ENCODE data around the gene MAPK1. TPM values are rescaled to one million over a fixed set of nuclear protein-coding genes. Genes with fewer than 3 reads are reported as not detected.
"Not testable (repeated sequence)": the region's sequence is repeated elsewhere in the genome, so short reads cannot be mapped to it uniquely, and the experiment has no call there.

The MAPK1 gene
- total and polyA plus RNA-seq, 2 donors (not counting 1 experiment from before 2014, with no cell fraction given): 53.8 to 133 TPM

GRCh38 chr22:21823740-21824444, 43.6 kb downstream of the MAPK1 start:
- Histone ChIP-seq H3K27me3 (ENCODE audit: control insufficient read depth, insufficient read depth, low read length) (no peaks in the 10 kb centered on the region), H3K36me3 (ENCODE audit: control insufficient read depth, insufficient read depth, low read length) (no peaks in the 10 kb centered on the region), H2AFZ (ENCODE audit: low read length) (no peak overlapping the region), H4K20me1 (ENCODE audit: control insufficient read depth, extremely low read depth, insufficient read depth, low read length) (peaks cover 3% of the 10 kb centered on the region), H3K79me2 (ENCODE audit: control insufficient read depth, insufficient read depth, low read length) (peaks cover 94% of the 10 kb centered on the region), H3K4me2 (ENCODE audit: extremely low read depth, insufficient read depth, low read length) (no peak overlapping the region), H3K9me3 (ENCODE audit: control insufficient read depth, insufficient read depth, low read depth, low read length) (no peaks in the 10 kb centered on the region), H3K4me3 (replicated peaks in 1 of 4; ENCODE audit: control extremely low read depth in 1 of 4, insufficient read depth in 1 of 4, low read depth in 3 of 4, low read length in 4 of 4) (no peak overlapping the region), H3K4me1 (ENCODE audit: control insufficient read depth, extremely low read depth, insufficient read depth, low read length) (peaks cover 4% of the 10 kb centered on the region), H3K9ac (ENCODE audit: insufficient read depth, low read length) (no peak overlapping the region), H3K27ac (ENCODE audit: insufficient read depth, low read length) (peak overlapping the region; percentile 9)
- peak in 1 of 2 donors; percentile 56 for DNase-seq (ENCODE audit: low read depth in 2 of 2)
- TF ChIP-seq EZH2 (IDR thresholded peaks at IDR 0.05; ENCODE audit: low read length, missing control alignments): no peak
- TF ChIP-seq, protein P1, sequence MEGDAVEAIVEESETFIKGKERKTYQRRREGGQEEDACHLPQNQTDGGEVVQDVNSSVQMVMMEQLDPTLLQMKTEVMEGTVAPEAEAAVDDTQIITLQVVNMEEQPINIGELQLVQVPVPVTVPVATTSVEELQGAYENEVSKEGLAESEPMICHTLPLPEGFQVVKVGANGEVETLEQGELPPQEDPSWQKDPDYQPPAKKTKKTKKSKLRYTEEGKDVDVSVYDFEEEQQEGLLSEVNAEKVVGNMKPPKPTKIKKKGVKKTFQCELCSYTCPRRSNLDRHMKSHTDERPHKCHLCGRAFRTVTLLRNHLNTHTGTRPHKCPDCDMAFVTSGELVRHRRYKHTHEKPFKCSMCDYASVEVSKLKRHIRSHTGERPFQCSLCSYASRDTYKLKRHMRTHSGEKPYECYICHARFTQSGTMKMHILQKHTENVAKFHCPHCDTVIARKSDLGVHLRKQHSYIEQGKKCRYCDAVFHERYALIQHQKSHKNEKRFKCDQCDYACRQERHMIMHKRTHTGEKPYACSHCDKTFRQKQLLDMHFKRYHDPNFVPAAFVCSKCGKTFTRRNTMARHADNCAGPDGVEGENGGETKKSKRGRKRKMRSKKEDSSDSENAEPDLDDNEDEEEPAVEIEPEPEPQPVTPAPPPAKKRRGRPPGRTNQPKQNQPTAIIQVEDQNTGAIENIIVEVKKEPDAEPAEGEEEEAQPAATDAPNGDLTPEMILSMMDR (conservative IDR thresholded peaks at IDR 0.05 in 1 of 2, IDR thresholded peaks at IDR 0.05 in 1 of 2; ENCODE audit: low read depth in 1 of 2, low read length in 2 of 2): no peak

DNA sequence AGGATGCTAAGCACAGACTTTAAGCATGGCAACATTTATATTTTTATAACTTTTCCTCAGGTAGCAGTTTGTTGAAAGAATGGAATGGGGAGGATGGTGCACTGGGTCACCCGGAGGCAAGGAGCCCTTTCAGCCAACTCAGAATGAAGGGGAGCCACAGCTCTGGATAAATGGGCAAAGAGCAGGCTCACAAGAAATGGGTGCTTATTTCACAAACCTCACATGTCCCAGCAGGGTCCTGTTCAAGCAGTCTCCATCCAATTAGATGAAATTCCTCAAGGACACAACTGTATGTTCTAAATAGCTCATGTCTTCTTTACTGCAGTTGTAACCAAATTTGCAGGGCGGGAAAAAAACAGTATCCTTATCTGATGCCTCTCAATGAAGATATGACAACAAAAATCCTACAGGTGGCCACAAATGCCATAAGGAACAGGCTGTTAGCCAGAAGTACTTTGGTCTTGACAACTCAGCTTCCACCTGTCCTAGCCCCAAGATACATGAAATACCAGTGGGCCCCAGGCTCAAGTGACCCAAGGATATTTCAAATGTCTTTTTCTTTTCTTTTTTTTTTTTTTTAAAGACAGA, 48.2 kb downstream of the MAPK1 start:
- H3K4me2 ChIP-seq (ENCODE audit: extremely low read depth, insufficient read depth, low read length): no peak overlapping the region
- H3K4me1 ChIP-seq (ENCODE audit: control insufficient read depth, extremely low read depth, insufficient read depth, low read length): peaks cover 10% of the 10 kb centered on the region
- no peaks in the 10 kb centered on the region for H3K9me3 ChIP-seq (ENCODE audit: control insufficient read depth, insufficient read depth, low read depth, low read length)
- H3K36me3 ChIP-seq (ENCODE audit: control insufficient read depth, insufficient read depth, low read length): no peaks in the 10 kb centered on the region
- H3K27me3 ChIP-seq (ENCODE audit: control insufficient read depth, insufficient read depth, low read length): no peaks in the 10 kb centered on the region
- no peak overlapping the region for H3K9ac ChIP-seq (ENCODE audit: insufficient read depth, low read length)
- DNase-seq (ENCODE audit: low read depth in 2 of 2): no peak
- H4K20me1 ChIP-seq (ENCODE audit: control insufficient read depth, extremely low read depth, insufficient read depth, low read length): no peaks in the 10 kb centered on the region
- no peak overlapping the region for H3K27ac ChIP-seq (ENCODE audit: insufficient read depth, low read length)
- no peak overlapping the region for H2AFZ ChIP-seq (ENCODE audit: low read length)
- TF ChIP-seq, protein P1 (conservative IDR thresholded peaks at IDR 0.05 in 1 of 2, IDR thresholded peaks at IDR 0.05 in 1 of 2; ENCODE audit: low read depth in 1 of 2, low read length in 2 of 2): no peak
- no peak for TF ChIP-seq EZH2 (IDR thresholded peaks at IDR 0.05; ENCODE audit: low read length, missing control alignments)
- no peak overlapping the region for H3K4me3 ChIP-seq (replicated peaks in 1 of 4; ENCODE audit: control extremely low read depth in 1 of 4, insufficient read depth in 1 of 4, low read depth in 3 of 4, low read length in 4 of 4)
- peaks cover 81% of the 10 kb centered on the region for H3K79me2 ChIP-seq (ENCODE audit: control insufficient read depth, insufficient read depth, low read length)

GRCh38 chr22:21818487-21819182, 48.8 kb downstream of the MAPK1 start:
- no peaks in the 10 kb centered on the region for H4K20me1 ChIP-seq (ENCODE audit: control insufficient read depth, extremely low read depth, insufficient read depth, low read length)
- peaks cover 10% of the 10 kb centered on the region for H3K4me1 ChIP-seq (ENCODE audit: control insufficient read depth, extremely low read depth, insufficient read depth, low read length)
- no peak overlapping the region for H3K4me3 ChIP-seq (replicated peaks in 1 of 4; ENCODE audit: control extremely low read depth in 1 of 4, insufficient read depth in 1 of 4, low read depth in 3 of 4, low read length in 4 of 4)
- no peaks in the 10 kb centered on the region for H3K27me3 ChIP-seq (ENCODE audit: control insufficient read depth, insufficient read depth, low read length)
- H3K27ac ChIP-seq (ENCODE audit: insufficient read depth, low read length): no peak overlapping the region
- H2AFZ ChIP-seq (ENCODE audit: low read length): no peak overlapping the region
- DNase-seq (ENCODE audit: low read depth in 2 of 2): no peak
- H3K79me2 ChIP-seq (ENCODE audit: control insufficient read depth, insufficient read depth, low read length): peaks cover 83% of the 10 kb centered on the region
- H3K36me3 ChIP-seq (ENCODE audit: control insufficient read depth, insufficient read depth, low read length): no peaks in the 10 kb centered on the region
- no peaks in the 10 kb centered on the region for H3K9me3 ChIP-seq (ENCODE audit: control insufficient read depth, insufficient read depth, low read depth, low read length)
- H3K9ac ChIP-seq (ENCODE audit: insufficient read depth, low read length): no peak overlapping the region
- TF ChIP-seq, protein P1 (conservative IDR thresholded peaks at IDR 0.05 in 1 of 2, IDR thresholded peaks at IDR 0.05 in 1 of 2; ENCODE audit: low read depth in 1 of 2, low read length in 2 of 2): no peak
- no peak for TF ChIP-seq EZH2 (IDR thresholded peaks at IDR 0.05; ENCODE audit: low read length, missing control alignments)
- no peak overlapping the region for H3K4me2 ChIP-seq (ENCODE audit: extremely low read depth, insufficient read depth, low read length)

- H3K4me3 ChIP-seq (replicated peaks in 1 of 4; ENCODE audit: control extremely low read depth in 1 of 4, insufficient read depth in 1 of 4, low read depth in 3 of 4, low read length in 4 of 4); H3K9me3 ChIP-seq (ENCODE audit: control insufficient read depth, insufficient read depth, low read depth, low read length); H3K9ac ChIP-seq (ENCODE audit: insufficient read depth, low read length); H3K36me3 ChIP-seq (ENCODE audit: control insufficient read depth, insufficient read depth, low read length); H3K4me1 ChIP-seq (ENCODE audit: control insufficient read depth, extremely low read depth, insufficient read depth, low read length); H3K27me3 ChIP-seq (ENCODE audit: control insufficient read depth, insufficient read depth, low read length); H4K20me1 ChIP-seq (ENCODE audit: control insufficient read depth, extremely low read depth, insufficient read depth, low read length); H2AFZ ChIP-seq (ENCODE audit: low read length); DNase-seq (ENCODE audit: low read depth in 2 of 2): not testable (repeated sequence)
- peaks cover 79% of the 10 kb centered on the region for H3K79me2 ChIP-seq (ENCODE audit: control insufficient read depth, insufficient read depth, low read length)
- peak overlapping the region; percentile 5 for H3K4me2 ChIP-seq (ENCODE audit: extremely low read depth, insufficient read depth, low read length)
- peak overlapping the region; percentile 91 for H3K27ac ChIP-seq (ENCODE audit: insufficient read depth, low read length)
Measured at GRCh38 chr22:21817497-21817853, 50.0 kb downstream of the MAPK1 start.

Measured in fibroblast of lung (primary cell).